NCI-H1092 treated with DMSO at 0.1 percent for 48 hours (cell line): ENCODE results near the gene ABHD4.
A peak's percentile ranks its signal among the peaks of the same experiment; 100 is the strongest.
"Not testable (repeated sequence)": the region's sequence is repeated elsewhere in the genome, so short reads cannot be mapped to it uniquely, and the experiment has no call there.

Source experiments
- DNase-seq: peaks from one replicate; lab custom pipeline; 2025; lab: John Stamatoyannopoulos, UW

ABHD4 gene

DNA sequence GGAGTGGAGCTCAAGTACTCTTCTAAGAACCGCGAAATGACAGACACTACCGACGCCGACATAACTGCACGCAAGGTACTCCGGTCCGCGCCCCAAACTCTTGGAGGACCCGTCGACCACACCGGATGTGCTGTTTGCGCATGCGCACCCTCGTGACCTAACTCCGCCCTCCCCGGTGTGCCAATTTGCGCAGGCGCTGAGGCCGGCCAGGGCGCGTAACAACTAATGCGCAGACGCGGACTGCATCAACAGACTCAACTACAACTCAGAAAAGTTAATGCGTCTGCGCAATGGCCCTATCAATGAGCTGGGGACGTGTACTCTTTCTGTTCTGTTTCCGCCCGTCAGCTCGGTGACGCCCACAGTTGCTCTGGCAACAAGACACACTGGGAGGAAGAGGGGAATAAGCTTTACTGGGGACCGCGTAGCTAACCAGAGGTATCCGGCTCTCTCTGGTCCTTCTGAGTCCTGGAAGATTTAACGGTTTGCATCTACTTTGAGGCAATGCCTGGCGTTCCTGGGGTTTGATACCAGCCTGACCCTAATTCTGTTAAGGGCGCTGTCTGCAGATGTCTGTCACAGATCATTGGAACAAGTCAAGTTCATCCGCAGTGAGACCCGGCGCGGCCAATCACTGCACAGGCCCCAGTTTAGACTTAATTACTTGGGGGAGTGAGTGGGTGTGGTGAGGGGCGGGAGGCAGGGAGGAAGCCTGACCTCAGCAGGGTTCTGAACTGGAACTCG, 8.8 kb upstream of the ABHD4 start, which contains the start of gene DAD1:
Gene DAD1, minus strand, starts transcription at position 129 of the 744 bp plus-strand sequence. Its CDS starts 67 bp downstream, at position 62.
- peak; percentile 100 for DNase-seq

DNA sequence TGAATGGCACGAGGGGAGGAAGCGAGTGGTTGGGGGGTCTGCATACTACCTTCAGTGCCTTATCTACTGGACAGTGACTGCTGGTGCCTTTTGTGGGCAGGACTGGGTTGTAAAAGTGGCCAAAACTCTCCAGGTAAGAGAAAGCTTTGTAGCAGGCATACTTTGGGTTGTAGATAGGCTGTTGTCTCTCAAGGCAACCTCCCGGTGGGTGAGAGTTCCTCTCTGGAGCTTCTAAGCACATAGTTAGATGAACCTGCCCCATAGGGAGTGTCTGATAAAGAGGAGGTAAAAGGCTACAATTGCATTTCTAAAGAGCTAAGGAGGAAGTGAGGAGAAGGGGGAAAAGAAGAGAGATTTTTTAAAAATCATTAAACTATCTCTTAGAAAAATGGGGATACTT, 4.9 kb upstream of the ABHD4 start:
- no peak for DNase-seq

DNA sequence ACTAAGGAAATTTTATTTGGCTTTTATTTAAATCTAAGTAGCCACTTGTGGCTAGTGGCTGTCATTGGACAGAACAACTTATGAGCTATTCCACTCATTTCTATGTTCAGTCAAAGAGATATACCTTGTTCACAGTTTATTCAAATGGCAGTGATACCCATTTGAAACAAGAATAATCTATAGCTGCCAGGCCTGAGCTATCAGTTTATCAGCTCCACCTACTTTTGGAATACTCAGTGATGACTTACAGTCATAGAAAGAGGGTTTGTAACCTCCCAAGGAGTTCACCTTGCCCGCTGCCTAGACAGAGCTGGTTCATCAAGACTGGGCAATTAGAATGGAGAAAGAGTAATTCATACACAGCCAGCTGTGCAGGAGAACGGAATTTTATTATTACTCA, 4.5 kb upstream of the ABHD4 start:
- DNase-seq = no peak

DNA sequence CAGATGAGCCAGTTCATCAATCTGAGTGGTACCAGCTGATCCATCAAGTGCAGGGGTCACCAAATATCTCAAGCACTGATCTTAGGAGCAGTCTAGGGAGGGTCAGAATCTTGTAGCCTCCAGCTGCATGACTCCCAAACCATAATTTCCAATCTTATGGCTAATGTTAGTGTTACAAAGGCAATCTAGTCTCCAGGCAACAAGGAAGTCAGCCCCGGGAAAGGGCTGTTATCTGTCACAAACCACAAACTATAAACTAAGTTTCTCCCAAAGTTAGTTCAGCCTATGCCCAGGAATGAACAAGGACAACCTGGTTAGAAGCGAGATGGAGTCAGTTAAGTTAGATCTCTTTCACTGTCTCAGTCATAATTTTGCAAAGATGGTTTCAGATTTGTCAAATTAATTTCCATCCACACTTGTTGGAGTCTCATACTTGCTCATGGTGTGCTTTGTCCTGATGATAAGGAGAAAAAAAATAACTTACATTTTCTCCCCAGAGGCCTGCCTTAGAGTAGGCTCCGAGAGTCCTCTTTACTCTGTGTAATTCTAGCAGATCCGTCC, 3.9 kb upstream of the ABHD4 start:
- DNase-seq = no peak

DNA sequence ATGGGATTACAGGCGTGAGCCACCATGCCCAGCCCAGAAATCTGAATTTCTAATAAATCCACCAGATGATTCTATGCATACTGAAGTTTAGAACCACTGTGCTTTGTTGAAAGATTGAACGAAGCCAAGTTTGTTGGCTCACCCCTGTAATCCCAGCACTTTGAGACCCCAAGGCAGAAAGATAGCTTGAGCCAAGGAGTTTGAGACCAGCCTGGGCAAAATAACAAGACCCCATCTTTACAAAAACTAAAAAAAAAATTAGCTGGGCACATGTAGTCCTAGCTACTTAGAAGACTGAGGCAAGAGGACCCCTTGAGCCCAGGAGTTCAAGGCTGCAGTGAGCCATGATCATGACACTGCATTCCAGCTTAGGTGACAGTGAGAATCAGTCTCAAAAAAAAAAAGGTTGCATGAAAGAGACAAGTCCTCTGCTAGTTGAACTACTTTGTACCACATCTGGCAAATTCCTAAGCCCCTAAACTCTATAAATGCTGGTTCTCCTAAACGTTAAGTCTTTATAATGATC, 1.7 kb upstream of the ABHD4 start:
- DNase-seq = no peak

DNA sequence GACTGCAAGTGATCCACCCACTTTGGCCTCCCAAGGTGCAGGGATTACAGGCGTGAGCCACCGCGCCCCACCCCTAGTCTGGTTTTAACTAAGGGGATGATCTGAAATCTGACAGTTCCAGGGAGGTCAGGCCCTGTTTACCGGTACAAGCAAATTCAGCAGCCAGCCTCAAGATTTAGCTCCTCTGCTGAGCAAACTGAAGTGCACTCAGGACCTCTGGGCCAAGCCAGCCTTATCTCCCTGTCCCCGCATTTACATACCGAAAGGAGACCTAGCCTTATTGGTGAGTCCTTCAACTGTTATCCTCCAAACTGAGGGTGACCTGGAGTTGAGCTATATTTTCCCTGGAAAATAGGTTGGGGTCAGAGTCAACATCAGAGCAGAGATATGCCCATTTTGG, 835 bp upstream of the ABHD4 start:
- no peak for DNase-seq

DNA sequence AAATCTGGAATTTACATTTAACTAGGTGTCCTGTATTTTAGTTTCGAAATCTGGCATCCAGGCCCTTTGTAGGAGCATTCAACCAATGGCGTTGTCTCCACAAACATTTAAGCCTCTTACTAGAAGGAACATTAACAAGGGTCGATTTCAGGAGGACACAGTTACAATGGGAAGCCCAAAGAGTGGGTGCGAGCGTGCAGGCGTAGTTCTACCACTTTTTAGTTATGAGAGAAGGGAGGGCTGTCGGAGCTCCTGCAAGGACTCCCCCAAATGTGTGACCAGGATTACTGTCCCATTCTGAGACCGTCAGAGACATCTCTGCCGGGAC, 365 bp upstream of the ABHD4 start:
- no peak for DNase-seq

DNA sequence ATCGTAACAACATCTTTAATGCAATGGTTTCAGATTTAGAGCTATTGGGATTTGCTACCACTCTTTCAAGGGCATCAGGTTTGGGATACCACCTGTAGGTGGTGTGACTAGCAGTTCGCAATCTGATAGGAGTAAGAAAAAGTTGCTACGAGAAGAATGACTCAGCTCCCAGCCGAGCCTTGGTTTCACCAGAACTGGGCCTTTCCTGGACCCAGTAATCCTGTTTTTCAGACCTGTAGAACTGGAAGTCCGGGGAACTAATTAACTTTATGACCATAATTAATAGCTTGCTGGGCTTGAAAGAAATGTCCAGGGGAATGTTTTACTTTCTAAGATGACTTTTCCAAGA, 770 bp downstream of the ABHD4 start:
- peak; percentile 29 for DNase-seq

DNA sequence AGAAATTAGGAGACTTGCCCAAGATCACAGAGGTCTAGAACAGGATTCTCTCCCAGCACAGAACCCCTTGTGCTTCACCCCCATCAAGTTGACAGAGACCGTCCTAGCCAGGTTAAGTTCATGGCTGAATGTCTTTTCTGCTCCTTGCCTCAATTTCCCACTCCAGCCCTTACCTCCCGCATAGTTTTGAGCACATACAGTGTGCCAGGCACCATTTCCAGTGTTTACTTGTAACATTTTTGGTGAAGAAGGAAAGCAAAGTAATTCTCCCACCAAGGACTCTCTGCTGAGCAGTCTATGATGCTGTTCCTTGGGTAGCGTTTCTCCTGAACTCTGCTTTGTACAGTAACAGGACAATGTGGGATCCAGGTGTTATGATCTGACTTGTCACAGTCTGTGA, 1.2 kb downstream of the ABHD4 start:
- no peak for DNase-seq

DNA sequence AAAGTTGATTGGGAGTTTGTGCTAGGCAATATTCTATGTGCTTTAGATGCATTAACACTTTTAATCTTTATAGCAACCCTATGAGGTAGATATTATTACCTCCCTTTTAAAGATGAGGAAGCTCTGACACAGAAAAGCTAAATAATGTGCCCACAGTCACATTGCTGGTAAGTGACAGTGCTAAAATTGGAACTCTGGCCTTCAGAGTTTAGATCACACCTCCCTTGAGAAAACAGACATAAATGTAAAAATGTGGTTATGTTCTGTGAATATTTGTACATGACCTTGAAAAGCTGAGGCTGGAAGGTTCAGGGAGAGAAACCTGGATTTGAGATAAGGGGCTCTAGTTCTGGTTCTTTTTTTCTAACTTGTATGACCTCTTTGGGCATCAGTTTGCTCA, 1.9 kb downstream of the ABHD4 start:
- no peak for DNase-seq

DNA sequence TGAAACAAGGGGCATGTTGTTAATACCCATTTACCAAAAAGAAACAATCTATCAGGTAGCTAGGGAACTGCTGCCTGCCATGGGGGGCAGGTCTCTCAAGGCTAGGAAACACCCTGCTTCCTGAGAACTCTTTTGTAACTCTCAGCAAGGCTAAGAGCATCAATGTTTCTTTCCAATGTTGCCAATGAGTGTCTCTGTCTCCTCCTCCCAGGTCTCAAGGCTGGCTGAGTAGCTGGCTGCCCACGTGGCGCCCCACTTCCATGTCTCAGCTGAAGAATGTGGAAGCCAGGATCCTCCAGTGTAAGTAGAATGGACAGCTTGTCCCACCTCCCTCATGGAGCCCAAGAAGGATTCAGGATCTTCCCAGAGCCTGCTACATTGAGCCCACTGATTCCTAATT, 3.4 kb downstream of the ABHD4 start:
- DNase-seq = no peak

DNA sequence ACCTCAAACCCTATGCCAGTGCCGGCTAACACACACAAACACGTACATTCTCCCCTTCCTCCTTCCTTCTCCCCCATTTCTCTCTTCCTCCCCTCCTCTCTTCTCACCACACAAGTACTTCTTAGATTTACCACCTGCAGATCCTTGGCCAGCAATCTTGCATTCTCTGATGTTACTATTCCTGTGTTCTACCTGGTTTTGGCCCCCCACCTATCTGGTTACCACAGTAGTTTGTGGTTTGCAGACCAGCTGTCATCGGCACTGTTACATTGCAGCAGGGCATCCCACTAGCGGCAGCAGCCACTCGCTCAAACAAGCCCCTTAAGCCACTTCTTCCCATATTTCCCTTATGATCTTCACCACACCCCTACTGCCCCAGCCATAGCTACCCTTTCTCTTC, 3.9 kb downstream of the ABHD4 start:
- no peak for DNase-seq

DNA sequence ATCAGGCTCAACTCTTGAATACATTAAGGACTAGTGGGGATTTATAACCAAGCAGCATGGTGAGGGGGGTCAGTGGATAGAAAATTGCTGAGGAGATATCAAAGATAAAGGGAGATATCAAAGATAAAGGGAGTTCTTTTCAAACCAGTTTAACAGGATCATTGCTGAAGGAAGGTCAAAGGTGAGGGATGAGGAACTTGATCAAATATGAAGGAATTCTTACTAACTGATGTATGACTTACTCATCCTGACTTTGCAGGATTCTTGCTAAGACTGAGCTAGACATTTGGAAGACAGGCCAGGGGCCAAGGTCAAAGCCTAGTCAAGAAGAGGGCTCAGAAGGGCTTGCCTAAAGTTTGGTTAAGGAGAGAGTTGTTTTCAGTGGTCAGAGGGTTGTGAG, 4.8 kb downstream of the ABHD4 start:
- no peak for DNase-seq

DNA sequence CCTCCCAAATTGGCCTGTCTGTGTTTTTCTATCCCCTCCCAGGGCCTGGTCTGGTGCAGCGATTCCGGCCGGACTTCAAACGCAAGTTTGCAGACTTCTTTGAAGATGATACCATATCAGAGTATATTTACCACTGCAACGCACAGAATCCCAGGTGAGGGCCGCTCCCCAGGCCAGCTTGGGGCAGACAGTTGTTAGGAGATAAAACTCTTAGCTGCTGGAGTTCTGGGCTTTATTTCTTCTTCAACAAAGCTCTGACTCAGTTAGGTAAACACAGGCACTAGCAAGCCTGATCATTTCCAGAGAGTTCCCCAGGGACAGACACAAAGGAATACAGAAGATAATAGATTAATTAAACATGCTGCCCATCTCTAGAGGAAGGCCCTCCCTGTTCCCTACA, 8.3 kb downstream of the ABHD4 start:
- DNase-seq = no peak

DNA sequence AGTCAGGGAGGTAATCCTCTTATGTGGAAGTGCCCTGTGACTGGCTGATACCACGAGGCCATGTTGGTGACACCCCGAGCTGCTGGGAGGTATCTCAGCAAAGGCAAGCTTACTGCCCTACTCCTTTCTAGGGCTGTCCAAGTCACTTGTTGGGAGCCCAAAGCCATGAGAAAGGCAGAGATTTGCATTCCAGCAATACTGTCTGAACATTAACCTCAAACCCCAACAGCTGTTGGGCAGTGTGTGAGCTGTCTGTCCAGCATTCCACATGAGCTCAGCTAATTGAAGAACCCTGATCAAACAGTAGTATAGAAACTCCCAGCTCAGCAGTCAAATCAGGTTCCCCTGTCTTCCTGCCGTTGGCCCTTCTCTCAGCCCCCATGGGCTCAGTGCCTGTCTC, 9.2 kb downstream of the ABHD4 start:
- DNase-seq = no peak

DNA sequence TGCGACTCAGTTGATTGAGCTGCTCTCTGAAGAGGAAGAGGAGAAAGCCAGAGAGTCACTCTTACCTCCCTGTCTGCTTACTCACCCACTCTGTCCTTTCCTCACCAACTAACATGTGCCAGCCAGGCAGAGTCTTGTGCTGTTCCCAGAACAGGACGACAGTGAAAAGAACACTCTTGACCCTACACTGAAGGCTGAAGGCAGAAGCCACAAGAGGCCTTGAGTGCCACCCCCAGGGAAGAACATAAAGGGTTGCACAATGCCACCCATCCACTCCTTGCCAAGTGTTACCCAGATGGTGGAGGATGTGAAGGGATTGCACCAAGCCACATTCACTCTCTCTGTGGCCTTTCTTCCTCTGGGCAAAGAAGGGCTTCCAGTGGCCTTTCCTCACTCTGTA, 12.8 kb downstream of the ABHD4 start:
- DNase-seq = no peak

DNA sequence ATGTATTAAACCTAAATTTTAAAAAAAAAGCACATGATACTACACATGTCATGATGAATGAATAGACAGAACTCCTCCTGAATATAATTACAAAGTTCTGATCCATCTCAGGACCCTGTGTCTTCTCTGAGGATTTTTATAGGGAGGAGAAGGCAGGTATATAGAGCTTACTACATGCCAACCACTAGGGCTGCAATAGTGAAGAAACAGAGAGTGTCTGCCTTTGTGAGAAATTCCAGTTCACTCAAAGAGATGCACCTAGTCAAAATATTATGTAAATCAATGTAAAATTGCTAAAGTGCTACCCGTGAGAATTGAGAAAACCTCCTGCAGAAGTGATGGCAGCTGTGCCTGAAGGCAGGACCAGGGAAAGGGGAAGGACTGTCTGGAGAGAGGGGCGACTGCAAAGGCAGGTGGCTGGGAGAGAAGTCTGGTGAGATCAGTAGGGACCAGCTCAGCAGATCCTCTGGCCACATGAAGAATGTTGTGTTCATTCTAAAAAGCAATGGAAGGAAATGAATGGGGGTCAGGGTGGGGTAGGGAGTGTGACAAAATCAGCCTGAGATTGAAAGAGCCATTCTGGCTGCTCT, 15.1 kb downstream of the ABHD4 start:
- no peak for DNase-seq

DNA sequence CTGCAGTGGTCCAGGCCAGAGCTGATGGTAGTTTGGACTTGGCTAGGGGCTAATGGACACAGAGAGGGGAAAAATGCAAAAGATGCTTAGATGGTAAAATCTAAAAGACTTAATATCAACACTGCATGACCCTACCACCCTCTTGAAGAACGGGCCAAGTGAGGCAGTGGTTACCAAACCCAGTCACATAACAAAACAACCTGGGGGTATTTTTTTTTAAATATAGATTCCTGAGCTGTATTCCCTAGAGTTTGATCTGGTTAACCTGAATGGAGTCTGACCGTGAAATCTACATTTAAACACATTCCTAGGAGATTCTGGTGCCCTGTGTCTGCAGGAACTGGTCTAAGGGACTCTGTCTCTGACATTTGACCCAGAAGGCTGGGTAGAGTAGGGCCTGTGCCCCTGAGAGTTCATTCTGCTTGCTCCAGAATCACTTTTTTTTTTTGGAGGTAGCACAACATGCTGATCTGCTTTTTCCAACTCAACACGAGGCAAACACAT, 15.7 kb downstream of the ABHD4 start:
- DNase-seq = no peak

DNA sequence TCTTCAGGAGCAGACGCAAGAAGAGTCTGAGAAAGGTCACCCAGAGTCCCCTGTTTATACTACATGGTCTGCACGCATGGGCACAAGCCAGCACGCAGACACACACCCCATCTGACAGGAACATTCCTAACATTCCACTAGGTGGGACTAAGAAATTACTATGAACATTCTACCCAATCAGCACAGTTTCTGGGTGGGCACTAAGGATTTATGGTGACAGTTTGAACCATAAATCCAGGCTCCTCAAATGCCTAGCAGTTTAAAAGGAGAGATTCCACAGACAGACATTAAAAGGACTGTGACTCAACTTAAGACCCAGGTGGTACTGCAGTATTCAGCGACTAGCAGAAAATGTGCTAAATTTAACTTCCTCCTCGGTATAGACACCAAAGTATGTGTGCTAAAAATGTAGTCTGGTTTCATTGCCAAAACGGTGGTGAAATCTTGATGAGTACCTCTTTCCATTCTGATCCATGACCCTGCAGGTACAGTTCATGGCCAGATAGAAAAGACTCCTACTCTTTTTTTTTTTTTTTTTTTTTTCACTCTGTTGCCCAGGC, 16.2 kb downstream of the ABHD4 start:
- no peak for DNase-seq

DNA sequence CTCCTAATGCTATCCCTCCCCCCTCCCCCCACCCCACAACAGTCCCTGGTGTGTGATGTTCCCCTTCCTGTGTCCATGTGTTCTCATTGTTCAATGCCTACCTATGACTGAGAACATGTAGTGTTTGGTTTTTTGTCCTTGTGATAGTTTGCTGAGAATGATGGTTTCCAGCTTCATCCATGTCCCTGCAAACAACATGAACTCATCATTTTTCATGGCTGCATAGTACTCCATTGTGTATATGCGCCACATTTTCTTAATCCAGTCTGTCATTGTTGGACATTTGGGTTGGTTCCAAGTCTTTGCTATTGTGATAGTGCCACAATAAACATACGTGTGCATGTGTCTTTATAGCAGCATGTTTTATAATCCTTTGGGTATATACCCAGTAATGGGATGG, 17.7 kb downstream of the ABHD4 start:
- not testable (repeated sequence) for DNase-seq

DNA sequence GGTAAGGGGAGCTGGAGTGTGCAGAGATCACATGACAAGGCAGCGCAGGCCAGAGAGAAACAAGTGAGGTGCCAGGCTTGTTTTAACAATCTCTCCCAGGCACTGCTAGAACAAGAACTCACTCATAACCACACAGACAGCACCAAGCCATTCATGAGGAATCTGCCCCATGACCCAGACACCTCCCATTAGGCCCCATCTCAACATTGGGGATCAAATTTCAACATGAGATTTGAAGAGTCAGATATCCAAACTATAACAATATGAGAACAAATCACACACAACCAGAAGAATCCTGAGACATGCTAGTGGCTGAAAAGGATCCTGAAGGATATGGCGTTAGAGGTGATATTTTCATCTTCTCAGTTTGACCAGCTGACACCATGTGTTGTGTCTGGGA, 24.2 kb downstream of the ABHD4 start:
- DNase-seq = no peak

DNA sequence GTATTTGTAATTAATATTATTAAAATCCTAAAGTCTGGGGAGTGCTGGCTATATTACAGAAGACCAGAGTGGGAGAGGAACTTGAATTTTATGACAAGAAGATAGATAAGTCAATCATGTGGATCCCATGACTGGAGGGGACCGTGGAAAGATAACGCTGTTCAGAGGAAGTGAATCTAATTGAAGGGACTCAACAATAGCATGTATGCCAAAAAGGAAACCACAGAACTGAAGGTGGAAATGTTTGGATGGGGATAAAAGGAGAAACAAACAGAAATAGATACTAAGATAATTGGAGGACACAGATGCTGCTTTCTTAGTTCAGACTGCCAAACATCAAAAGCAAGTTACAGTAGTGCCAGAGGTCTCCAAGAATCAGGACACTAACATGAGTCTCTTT, 24.9 kb downstream of the ABHD4 start:
- DNase-seq = no peak

DNA sequence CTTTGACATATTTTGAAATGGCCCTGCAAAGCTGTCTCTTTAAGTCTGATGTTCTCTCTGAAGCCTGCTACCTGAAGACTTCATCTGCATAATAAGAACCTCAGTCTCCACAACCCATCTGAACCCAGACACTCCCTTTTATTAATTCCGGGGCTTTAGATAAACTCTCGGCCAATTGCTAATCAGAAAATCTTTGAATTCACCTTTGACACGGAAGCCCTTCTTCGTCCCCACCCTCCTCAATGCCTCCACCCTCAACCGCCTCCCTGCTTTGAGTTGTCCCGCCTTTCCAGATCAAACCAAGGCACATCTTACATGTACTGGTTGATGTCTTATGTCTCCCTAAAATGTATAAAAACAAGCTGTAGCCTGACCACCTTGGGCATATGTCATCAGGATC, 28.5 kb downstream of the ABHD4 start:
- no peak for DNase-seq
